Esophagus muscularis mucosa (tissue), 4 donors: ENCODE results near the gene KIAA1958.

Experiments used
- CTCF ChIP-seq, 3 experiments: fragments of 200-600 bp in 2 of 3; fragments of 450-650 bp in 1 of 3; sonication (generic) in 2 of 3; IDR thresholded peaks; one replicate each; pipeline ENCODE4 v1.5.1; 2017 to 2019; ENCODE audit warnings: antibody characterized with exemption in 3 of 3, mild to moderate bottlenecking in 2 of 3, moderate library complexity in 1 of 3
- EP300 ChIP-seq: sonication (generic); formaldehyde crosslinking; IDR thresholded peaks from one replicate; pipeline ENCODE4 v1.6.1; 2017; ENCODE audit warnings: antibody characterized with exemption
- POLR2A ChIP-seq: fragments of 450-650 bp; IDR thresholded peaks from one replicate; pipeline ENCODE4 v1.6.1; 2017; ENCODE audit warnings: antibody characterized with exemption, moderate library complexity, mild to moderate bottlenecking, low read depth
- POLR2AphosphoS5 ChIP-seq, 2 donors: sonication (generic); formaldehyde crosslinking; IDR thresholded peaks; one replicate each; pipeline ENCODE4 v1.6.1; 2017; ENCODE audit warnings: antibody characterized with exemption in 2 of 2

GRCh38 chr9:112520656-112521055 lies 34.0 kb downstream of the KIAA1958 start:
- TF ChIP-seq EP300 (no peak), POLR2AphosphoS5 (IDR thresholded peaks at IDR 0.05) (no peak), CTCF (IDR thresholded peaks at IDR 0.05) (no peak), POLR2A (no peak)
